Measurements from ENCODE around the gene PHTF1.

- no peak for TF ChIP-seq POLR2AphosphoS5 (IDR thresholded peaks at IDR 0.05)
- TF ChIP-seq, protein P1, sequence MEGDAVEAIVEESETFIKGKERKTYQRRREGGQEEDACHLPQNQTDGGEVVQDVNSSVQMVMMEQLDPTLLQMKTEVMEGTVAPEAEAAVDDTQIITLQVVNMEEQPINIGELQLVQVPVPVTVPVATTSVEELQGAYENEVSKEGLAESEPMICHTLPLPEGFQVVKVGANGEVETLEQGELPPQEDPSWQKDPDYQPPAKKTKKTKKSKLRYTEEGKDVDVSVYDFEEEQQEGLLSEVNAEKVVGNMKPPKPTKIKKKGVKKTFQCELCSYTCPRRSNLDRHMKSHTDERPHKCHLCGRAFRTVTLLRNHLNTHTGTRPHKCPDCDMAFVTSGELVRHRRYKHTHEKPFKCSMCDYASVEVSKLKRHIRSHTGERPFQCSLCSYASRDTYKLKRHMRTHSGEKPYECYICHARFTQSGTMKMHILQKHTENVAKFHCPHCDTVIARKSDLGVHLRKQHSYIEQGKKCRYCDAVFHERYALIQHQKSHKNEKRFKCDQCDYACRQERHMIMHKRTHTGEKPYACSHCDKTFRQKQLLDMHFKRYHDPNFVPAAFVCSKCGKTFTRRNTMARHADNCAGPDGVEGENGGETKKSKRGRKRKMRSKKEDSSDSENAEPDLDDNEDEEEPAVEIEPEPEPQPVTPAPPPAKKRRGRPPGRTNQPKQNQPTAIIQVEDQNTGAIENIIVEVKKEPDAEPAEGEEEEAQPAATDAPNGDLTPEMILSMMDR (IDR thresholded peaks at IDR 0.05), result no peak
- no peak for TF ChIP-seq EP300 (IDR thresholded peaks at IDR 0.05)
Measured at GRCh38 chr1:113660088-113660487, 99.2 kb downstream of the PHTF1 start.

All from esophagus muscularis mucosa (tissue), 4 donors.